Measurements from ENCODE around the gene ATP5F1B.

DNA sequence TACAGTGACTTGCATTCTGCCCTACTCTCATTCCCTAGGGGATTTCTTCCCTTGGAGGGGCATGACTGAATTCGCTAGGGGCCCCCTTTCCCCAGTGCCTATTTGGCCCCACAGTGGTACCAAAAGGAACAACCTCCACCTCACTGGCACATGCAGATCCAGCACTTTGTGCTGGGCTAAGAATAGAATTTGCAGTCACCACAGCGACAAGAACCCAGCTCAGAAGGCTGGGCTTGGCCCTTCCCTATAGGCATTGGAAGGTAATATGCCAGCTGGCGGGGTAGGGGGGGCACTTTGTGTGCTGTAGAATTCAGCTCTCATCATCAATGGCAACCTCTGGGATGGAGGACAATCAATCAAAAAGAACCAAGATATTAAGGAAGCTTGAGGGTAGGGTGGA is 29.5 kb downstream of the ATP5F1B start:
- TF ChIP-seq, protein P1, sequence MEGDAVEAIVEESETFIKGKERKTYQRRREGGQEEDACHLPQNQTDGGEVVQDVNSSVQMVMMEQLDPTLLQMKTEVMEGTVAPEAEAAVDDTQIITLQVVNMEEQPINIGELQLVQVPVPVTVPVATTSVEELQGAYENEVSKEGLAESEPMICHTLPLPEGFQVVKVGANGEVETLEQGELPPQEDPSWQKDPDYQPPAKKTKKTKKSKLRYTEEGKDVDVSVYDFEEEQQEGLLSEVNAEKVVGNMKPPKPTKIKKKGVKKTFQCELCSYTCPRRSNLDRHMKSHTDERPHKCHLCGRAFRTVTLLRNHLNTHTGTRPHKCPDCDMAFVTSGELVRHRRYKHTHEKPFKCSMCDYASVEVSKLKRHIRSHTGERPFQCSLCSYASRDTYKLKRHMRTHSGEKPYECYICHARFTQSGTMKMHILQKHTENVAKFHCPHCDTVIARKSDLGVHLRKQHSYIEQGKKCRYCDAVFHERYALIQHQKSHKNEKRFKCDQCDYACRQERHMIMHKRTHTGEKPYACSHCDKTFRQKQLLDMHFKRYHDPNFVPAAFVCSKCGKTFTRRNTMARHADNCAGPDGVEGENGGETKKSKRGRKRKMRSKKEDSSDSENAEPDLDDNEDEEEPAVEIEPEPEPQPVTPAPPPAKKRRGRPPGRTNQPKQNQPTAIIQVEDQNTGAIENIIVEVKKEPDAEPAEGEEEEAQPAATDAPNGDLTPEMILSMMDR (conservative IDR thresholded peaks at IDR 0.05 in 1 of 2, IDR thresholded peaks at IDR 0.05 in 1 of 2; ENCODE audit: low read depth in 1 of 2, low read length in 2 of 2): no peak
- TF ChIP-seq EZH2 (IDR thresholded peaks at IDR 0.05; ENCODE audit: low read length, missing control alignments): no peak
